ENCODE data around the gene CACHD1. TPM values are rescaled to one million over a fixed set of nuclear protein-coding genes. Genes with fewer than 3 reads are reported as not detected.
A peak's percentile ranks its signal among the peaks of the same experiment; 100 is the strongest.

The CACHD1 gene
- total RNA-seq, 1 donor from 2014 or later, result 41.0 TPM

GRCh38 chr1:64653466-64653865 is 183.5 kb downstream of the CACHD1 start:
- TF ChIP-seq CTCF (conservative IDR thresholded peaks at IDR 0.05), result no peak
- no peak overlapping the region for H3K4me3 Mint-ChIP-seq
- no peak for DNase-seq (ENCODE audit: low read depth, low spot score)
- no peaks in the 10 kb centered on the region for H3K9me3 Mint-ChIP-seq
- no peaks in the 10 kb centered on the region for H3K4me1 Mint-ChIP-seq
- H3K27ac Mint-ChIP-seq (ENCODE audit: unreplicated experiment), result no peak overlapping the region
- H3K27me3 Mint-ChIP-seq (ENCODE audit: low read depth), result no peaks in the 10 kb centered on the region
- H3K36me3 Mint-ChIP-seq (ENCODE audit: low read depth), result peaks cover 29% of the 10 kb centered on the region

- peak overlapping the region; percentile 52 for H3K27ac Mint-ChIP-seq (ENCODE audit: unreplicated experiment)
- no peak for DNase-seq (ENCODE audit: low read depth, low spot score)
- H3K4me1 Mint-ChIP-seq, result no peaks in the 10 kb centered on the region
- peaks cover 40% of the 10 kb centered on the region for H3K36me3 Mint-ChIP-seq (ENCODE audit: low read depth)
- H3K4me3 Mint-ChIP-seq, result no peak overlapping the region
- no peaks in the 10 kb centered on the region for H3K27me3 Mint-ChIP-seq (ENCODE audit: low read depth)
- no peak for TF ChIP-seq CTCF (conservative IDR thresholded peaks at IDR 0.05)
- no peaks in the 10 kb centered on the region for H3K9me3 Mint-ChIP-seq
Observed at GRCh38 chr1:64654519-64655341, 184.8 kb downstream of the CACHD1 start.

GRCh38 chr1:64655861-64656260 is 185.9 kb downstream of the CACHD1 start:
- Mint-ChIP-seq H3K27me3 (ENCODE audit: low read depth) (no peaks in the 10 kb centered on the region), H3K36me3 (ENCODE audit: low read depth) (peaks cover 39% of the 10 kb centered on the region)

GRCh38 chr1:64659478-64660138 is 189.7 kb downstream of the CACHD1 start:
- Mint-ChIP-seq H3K4me1 (peaks cover 12% of the 10 kb centered on the region), H3K27me3 (ENCODE audit: low read depth) (no peaks in the 10 kb centered on the region), H3K4me3 (no peak overlapping the region), H3K36me3 (ENCODE audit: low read depth) (peaks cover 28% of the 10 kb centered on the region), H3K9me3 (peaks cover 6% of the 10 kb centered on the region), H3K27ac (ENCODE audit: unreplicated experiment) (no peak overlapping the region)
- no peak for DNase-seq (ENCODE audit: low read depth, low spot score)
- TF ChIP-seq CTCF (conservative IDR thresholded peaks at IDR 0.05), result no peak

More at GRCh38 chr1:64655861-64656260, 185.9 kb downstream of the CACHD1 start:
- DNase-seq (ENCODE audit: low read depth, low spot score), result no peak
- no peaks in the 10 kb centered on the region for H3K4me1 Mint-ChIP-seq
- no peak overlapping the region for H3K27ac Mint-ChIP-seq (ENCODE audit: unreplicated experiment)
- H3K4me3 Mint-ChIP-seq, result no peak overlapping the region
- H3K9me3 Mint-ChIP-seq, result no peaks in the 10 kb centered on the region
- TF ChIP-seq CTCF (conservative IDR thresholded peaks at IDR 0.05), result no peak

- TF ChIP-seq CTCF (conservative IDR thresholded peaks at IDR 0.05), result peak; percentile 48
- H3K4me3 Mint-ChIP-seq, result peak overlapping the region; percentile 70
- peak; percentile 36 for DNase-seq (ENCODE audit: low read depth, low spot score)
- peaks cover 6% of the 10 kb centered on the region for H3K9me3 Mint-ChIP-seq
- H3K27ac Mint-ChIP-seq (ENCODE audit: unreplicated experiment), result peak overlapping the region; percentile 99
- H3K27me3 Mint-ChIP-seq (ENCODE audit: low read depth), result no peaks in the 10 kb centered on the region
- peaks cover 44% of the 10 kb centered on the region for H3K36me3 Mint-ChIP-seq (ENCODE audit: low read depth)
- peaks cover 19% of the 10 kb centered on the region for H3K4me1 Mint-ChIP-seq
Observed at GRCh38 chr1:64663668-64664067, 193.7 kb downstream of the CACHD1 start.

Measured in neural crest cell (in vitro differentiated cells).